ENCODE results near the gene TASP1.

DNA sequence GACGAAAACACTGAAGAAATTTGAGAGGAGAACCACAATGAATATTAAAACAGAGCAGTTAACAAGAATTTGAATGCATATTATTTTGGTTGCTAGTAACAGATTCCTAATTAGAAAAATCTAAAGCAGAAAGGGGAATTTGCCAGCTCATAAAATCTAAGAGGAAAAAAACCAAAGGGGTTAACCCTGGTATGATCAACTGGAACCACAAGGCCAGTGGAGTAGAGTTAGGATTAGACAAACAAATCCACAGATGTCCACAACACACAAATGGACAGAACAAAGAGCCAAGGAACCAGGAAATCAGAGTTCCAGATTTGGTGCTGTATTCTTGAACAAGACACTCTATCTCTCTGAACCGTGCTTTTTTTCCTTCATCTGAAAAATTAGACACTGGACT, 195.0 kb downstream of the TASP1 start:
- TF ChIP-seq, protein P1, sequence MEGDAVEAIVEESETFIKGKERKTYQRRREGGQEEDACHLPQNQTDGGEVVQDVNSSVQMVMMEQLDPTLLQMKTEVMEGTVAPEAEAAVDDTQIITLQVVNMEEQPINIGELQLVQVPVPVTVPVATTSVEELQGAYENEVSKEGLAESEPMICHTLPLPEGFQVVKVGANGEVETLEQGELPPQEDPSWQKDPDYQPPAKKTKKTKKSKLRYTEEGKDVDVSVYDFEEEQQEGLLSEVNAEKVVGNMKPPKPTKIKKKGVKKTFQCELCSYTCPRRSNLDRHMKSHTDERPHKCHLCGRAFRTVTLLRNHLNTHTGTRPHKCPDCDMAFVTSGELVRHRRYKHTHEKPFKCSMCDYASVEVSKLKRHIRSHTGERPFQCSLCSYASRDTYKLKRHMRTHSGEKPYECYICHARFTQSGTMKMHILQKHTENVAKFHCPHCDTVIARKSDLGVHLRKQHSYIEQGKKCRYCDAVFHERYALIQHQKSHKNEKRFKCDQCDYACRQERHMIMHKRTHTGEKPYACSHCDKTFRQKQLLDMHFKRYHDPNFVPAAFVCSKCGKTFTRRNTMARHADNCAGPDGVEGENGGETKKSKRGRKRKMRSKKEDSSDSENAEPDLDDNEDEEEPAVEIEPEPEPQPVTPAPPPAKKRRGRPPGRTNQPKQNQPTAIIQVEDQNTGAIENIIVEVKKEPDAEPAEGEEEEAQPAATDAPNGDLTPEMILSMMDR (IDR thresholded peaks at IDR 0.05; ENCODE audit: insufficient read depth, low read depth, low read length), result no peak
- no peak for TF ChIP-seq EZH2 (IDR thresholded peaks at IDR 0.05; ENCODE audit: insufficient read depth, low read length)
